ENCODE data around the gene UST. TPM values are rescaled to one million over a fixed set of nuclear protein-coding genes. Genes with fewer than 3 reads are reported as not detected.
"Not testable (repeated sequence)": the region's sequence is repeated elsewhere in the genome, so short reads cannot be mapped to it uniquely, and the experiment has no call there.

The UST gene
- total RNA-seq, 1 donor from 2014 or later: 9.7 TPM

DNA sequence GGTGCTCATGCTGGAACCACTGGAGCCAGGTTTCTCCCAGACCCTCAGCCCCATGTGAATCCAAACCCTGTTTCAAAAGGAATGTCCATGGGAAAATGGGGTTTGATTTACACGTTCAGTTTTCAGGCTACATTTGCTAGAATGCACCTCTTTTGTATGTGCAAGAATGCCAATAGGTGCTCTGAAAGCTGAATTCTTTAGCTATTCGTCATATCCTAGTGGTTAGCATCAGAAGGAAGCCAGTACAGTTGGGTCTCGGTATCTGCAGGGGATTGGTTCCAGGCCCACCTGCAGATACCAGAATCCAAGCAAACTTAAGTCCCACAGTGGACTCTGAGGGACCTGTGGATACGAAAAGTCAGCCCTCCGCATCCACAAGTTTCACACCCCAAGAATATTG lies 93.4 kb downstream of the UST start:
- no peak for DNase-seq (ENCODE audit: extremely low spot score, unreplicated experiment)
- no peaks in the 10 kb centered on the region for H3K36me3 Mint-ChIP-seq
- TF ChIP-seq, protein P1, sequence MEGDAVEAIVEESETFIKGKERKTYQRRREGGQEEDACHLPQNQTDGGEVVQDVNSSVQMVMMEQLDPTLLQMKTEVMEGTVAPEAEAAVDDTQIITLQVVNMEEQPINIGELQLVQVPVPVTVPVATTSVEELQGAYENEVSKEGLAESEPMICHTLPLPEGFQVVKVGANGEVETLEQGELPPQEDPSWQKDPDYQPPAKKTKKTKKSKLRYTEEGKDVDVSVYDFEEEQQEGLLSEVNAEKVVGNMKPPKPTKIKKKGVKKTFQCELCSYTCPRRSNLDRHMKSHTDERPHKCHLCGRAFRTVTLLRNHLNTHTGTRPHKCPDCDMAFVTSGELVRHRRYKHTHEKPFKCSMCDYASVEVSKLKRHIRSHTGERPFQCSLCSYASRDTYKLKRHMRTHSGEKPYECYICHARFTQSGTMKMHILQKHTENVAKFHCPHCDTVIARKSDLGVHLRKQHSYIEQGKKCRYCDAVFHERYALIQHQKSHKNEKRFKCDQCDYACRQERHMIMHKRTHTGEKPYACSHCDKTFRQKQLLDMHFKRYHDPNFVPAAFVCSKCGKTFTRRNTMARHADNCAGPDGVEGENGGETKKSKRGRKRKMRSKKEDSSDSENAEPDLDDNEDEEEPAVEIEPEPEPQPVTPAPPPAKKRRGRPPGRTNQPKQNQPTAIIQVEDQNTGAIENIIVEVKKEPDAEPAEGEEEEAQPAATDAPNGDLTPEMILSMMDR (conservative IDR thresholded peaks at IDR 0.05): no peak
- no peaks in the 10 kb centered on the region for H3K9me3 Mint-ChIP-seq
- H3K27me3 Mint-ChIP-seq: no peaks in the 10 kb centered on the region
- no peak overlapping the region for H3K27ac Mint-ChIP-seq
- peaks cover 7% of the 10 kb centered on the region for H3K4me1 Mint-ChIP-seq (ENCODE audit: unreplicated experiment)
- H3K4me3 Mint-ChIP-seq: no peak overlapping the region

DNA sequence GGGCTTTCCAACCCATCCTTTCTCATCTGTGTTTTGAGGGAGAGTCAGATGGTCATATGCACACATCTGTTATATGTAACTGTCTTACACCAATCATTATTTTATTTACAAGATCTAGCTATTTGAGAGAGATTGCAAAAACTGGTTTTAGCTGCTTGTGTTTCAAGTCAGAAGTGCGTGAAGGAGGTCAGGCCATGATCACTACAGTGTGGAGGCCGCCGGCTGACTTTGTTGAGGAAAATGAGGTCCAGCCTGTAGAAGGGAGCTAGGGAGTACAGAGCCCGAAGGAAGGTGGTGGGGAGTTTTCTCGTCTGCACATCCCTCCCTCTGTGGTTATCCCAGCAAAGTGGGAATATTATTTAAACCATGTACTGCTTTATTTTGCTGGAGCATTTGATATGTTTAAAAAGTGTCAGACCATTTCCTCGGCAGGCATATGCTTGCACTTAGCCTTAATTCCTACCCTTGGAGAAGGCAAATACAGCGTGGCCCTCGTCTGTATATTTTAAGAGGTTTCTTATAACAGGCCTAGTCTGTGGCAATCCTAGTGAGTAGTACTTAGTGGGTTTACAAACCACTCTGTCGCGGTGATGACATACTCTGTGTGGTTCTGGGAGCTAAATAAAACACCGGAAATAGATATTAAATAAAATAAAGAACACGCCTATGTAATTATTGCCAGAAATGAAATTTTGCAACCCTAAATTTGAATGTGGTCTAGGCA lies 95.6 kb downstream of the UST start:
- no peak for DNase-seq (ENCODE audit: extremely low spot score, unreplicated experiment)
- Mint-ChIP-seq H3K36me3 (no peaks in the 10 kb centered on the region), H3K27ac (no peak overlapping the region), H3K9me3 (no peaks in the 10 kb centered on the region), H3K4me3 (no peak overlapping the region), H3K27me3 (no peaks in the 10 kb centered on the region), H3K4me1 (ENCODE audit: unreplicated experiment) (peaks cover 13% of the 10 kb centered on the region)
- TF ChIP-seq, protein P1 (conservative IDR thresholded peaks at IDR 0.05): no peak

DNA sequence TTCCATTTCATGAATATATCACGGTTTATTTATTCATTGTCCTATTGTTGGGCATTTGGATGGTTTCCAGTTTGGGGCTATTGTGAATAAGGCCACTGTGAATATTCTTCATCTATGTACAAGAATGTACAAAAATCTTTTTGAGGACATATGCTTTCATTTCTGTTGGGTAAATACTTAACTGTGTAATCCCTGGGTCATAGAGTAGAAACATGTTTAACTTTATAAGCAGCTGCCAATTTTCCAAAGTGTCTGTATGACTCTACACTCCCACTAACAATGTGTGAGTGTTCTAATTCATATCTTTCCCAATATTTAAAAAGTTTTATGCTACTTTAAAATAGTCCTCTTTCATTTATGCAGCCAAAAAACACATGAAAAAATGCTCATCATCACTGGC lies 98.6 kb downstream of the UST start:
- H3K27me3 Mint-ChIP-seq: no peaks in the 10 kb centered on the region
- no peaks in the 10 kb centered on the region for H3K36me3 Mint-ChIP-seq
- no peaks in the 10 kb centered on the region for H3K9me3 Mint-ChIP-seq
- TF ChIP-seq, protein P1 (conservative IDR thresholded peaks at IDR 0.05): no peak
- no peak overlapping the region for H3K27ac Mint-ChIP-seq
- peaks cover 13% of the 10 kb centered on the region for H3K4me1 Mint-ChIP-seq (ENCODE audit: unreplicated experiment)
- H3K4me3 Mint-ChIP-seq: no peak overlapping the region
- no peak for DNase-seq (ENCODE audit: extremely low spot score, unreplicated experiment)

DNA sequence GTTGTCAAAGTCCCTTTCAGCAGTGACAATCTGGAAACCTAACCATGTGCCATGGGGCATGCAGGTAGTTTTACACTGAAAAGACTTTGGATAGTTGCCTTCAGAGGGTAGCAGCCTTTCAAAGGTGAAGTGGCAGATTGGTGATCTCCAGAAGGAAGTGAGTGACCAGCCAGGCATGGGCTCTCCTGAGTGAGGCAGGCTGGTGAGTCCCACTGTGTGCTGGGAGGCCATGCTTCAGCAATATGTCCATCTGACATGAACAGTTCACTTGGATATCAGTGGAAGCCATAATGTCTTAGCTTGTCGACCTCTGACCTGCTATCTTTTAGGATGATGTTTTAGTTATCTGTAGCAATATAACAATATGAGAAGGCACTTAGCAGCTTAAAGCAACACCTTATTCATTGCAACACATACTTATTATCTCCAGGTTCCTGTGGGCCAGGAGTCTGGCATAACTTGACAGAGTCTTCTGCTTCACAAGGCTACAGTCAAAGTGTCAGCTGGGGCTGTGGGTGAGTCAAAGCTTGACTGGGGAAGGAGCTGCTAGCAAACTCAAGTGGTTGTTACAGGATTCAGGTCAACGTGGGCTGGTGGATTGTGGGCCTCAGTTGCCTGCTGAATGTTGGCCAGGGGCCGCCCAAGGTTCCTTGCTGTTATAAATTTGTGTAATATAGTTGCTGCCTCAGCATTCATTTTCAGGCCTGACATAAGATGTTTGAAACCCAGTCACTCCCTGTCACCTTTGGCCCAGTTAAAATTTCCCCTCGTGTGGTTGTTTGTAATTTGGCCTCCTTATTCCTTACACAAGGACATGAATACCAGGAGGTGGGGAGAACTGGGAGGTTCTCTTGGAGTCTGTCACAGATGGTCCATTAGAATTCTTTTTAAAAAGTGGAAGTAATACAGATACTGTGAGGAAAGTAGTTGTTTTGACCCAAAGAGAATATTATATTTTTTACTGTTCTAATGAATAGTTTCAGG lies 100.2 kb downstream of the UST start:
- Mint-ChIP-seq H3K27ac (peak overlapping the region; percentile 51), H3K36me3 (no peaks in the 10 kb centered on the region), H3K9me3 (no peaks in the 10 kb centered on the region), H3K4me3 (no peak overlapping the region), H3K4me1 (ENCODE audit: unreplicated experiment) (peaks cover 22% of the 10 kb centered on the region), H3K27me3 (no peaks in the 10 kb centered on the region)
- TF ChIP-seq, protein P1 (conservative IDR thresholded peaks at IDR 0.05): no peak
- no peak for DNase-seq (ENCODE audit: extremely low spot score, unreplicated experiment)

DNA sequence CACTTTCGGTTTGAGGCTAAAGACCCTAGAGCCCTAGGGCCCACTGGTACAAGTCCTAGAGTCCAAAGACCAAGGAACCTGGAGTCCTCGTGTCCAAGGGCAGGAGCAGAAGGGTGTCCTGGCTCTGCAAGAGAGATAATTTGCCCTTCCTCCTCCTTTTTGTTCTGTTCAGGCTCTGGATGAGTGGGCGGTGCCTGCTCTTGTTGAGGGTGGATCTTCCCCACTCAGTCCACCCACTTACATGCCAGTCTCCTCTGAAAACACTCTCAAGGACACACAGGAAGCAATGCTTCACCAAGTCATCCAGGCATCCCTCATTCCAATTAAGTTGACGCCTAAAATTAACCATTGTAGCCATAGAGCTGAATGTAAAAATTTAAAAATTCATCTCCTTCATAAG lies 102.1 kb downstream of the UST start:
- H3K36me3 Mint-ChIP-seq: no peaks in the 10 kb centered on the region
- peaks cover under 1% of the 10 kb centered on the region for H3K9me3 Mint-ChIP-seq
- DNase-seq (ENCODE audit: extremely low spot score, unreplicated experiment): no peak
- no peak overlapping the region for H3K4me3 Mint-ChIP-seq
- H3K27me3 Mint-ChIP-seq: no peaks in the 10 kb centered on the region
- no peak overlapping the region for H3K27ac Mint-ChIP-seq
- TF ChIP-seq, protein P1 (conservative IDR thresholded peaks at IDR 0.05): no peak
- peaks cover 30% of the 10 kb centered on the region for H3K4me1 Mint-ChIP-seq (ENCODE audit: unreplicated experiment)

DNA sequence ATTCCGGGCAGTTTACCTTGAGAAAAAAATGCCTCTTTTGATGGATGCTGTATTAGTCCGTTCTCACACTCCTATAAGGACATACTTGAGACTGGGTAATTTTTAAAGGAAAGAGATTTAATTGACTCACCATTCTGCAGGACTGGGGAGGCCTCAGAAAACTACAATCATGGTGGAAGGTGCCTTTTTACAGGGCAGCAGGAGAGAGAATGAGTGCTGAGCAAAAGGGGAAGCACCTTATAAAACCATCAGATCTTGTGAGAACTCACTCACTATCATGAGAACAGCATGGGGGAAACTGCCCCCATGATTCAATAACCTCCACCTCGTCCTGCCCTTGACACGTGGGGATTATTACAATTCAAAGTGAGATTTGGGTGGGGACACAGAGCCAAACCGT lies 102.6 kb downstream of the UST start:
- H3K9me3 Mint-ChIP-seq; DNase-seq (ENCODE audit: extremely low spot score, unreplicated experiment); H3K4me3 Mint-ChIP-seq; H3K27ac Mint-ChIP-seq; H3K36me3 Mint-ChIP-seq; H3K27me3 Mint-ChIP-seq: not testable (repeated sequence)
- peaks cover 35% of the 10 kb centered on the region for H3K4me1 Mint-ChIP-seq (ENCODE audit: unreplicated experiment)
